CD4-positive, alpha-beta T cell treated with Interleukin-15 for 4 hours (primary cell): Measurements from ENCODE around the gene SETD9.

Experiments
- DNase-seq: peaks from one replicate; pipeline ENCODE4 v3.0.0-alpha.2; 2020; ENCODE audit warnings: low spot score

The SETD9 gene

DNA sequence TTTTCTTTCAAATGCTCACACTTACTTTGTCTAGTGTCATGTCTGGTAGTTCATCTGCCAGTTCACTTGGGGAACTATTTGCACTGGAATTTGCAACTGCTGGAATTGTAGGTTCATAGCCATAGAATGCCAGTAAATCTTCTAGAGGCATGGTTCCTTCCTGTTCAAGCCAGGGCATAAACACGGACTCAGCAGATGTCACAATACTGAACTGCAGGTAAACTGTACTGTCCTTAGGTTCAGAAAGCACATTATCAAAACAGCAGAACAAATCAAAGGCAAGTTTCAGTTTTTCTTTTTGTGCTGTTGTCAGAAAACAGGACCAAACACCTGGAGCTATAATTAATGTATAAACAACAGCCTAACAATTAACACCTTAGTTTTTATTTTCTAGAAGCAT lies 29.5 kb downstream of the SETD9 start:
- no peak for DNase-seq

DNA sequence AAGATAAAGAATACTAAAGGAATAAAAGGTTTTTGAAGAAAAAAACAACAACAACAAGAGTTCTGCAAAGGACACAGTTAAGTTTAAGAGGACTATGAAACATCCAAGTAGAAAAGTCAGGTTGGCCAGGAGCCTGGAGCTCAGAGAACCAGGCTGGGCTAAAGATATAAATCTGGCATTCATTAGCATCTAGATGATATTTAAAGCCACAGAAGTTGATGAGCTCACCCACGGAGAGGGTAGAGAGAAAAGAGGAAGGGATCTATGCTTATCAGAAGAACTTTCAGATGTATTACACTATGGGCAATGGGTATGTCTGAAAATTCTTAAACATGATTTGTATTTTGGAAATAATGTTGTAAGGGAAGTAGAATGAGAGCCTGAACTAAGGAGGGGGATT lies 32.6 kb downstream of the SETD9 start:
- DNase-seq = no peak

DNA sequence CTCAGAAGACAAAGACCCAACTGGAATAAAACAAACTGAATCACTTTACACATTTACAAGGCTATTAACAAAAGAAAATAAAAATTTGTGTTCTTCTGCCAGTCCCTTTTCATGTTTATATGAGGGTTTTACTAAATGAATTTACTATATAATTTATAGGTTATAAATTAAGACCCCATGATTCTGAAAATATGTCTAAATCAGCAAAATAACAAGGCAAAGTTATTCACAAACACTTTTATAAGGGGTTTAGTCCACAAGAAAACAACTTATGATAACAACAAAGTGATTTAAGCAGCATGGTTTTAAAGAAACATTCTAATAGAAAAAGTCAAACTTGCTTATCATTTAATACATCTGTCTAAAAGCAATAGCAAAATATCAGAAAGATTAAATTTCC lies 37.7 kb downstream of the SETD9 start:
- DNase-seq = no peak

DNA sequence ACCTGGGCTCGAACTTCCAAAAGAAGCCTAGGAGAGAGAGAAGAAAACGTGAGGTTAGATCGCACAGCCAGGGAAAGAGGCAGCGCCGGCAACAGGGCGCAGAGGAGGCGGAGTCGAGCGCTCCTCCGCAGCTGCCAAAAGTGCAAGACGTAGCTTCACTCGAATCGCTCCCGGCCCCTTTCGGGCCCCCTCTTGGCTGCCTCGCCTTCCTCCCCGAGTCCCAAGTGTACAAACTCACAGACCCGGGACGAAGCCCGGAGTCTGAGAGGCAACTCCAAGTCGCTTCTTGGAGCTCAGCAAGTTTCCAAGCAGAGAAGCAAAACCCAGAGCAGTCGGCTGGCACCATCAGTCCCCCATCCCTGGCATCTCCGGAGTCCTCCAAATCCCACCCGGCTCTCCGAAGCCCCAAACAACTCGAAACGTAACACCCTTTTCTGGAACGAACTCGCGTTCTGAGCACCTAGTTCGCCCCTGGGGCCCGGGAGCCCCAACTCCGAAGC lies 41.3 kb downstream of the SETD9 start:
- peak; percentile 38 for DNase-seq

DNA sequence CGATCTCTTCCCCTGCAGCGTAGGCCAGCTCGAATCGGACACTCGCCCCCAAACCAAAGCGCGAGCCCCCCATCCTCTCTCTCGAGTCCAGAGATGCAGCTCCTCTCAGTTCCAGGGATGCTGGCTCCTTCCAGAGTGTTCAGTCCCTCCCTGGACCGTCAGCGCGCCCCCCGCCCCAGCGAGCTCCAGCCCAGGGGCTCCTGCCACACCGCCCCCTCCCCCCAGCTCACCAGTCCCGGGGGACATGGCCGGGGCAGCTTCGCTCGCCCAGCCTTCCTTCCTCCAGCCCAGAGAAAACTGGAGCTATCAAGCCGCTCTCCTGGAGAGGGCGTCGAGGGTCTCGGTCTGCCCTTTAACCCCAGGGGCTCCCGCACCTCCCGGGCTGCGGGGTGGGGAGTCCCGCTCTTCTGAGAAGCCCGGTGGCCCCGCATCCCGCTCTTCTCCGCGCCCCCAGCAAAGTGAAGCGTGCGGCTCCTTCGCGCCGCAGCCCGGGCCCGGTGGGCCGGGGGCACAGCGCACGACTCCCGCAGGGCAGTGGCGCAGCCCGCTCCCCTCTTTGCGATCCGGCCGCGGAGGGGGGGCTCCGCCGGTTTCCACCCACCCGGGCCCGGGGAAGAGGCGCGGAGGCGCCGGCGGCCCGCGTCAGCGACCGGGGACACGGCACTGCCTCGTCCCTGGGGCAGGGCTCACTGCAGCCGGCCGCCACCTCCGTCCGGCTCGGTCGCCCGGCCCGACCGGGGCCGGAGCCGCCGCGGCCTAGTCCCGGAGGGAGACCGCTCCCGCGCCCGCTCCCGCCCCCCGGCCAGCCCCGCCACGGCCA lies 41.9 kb downstream of the SETD9 start:
- DNase-seq = no peak

DNA sequence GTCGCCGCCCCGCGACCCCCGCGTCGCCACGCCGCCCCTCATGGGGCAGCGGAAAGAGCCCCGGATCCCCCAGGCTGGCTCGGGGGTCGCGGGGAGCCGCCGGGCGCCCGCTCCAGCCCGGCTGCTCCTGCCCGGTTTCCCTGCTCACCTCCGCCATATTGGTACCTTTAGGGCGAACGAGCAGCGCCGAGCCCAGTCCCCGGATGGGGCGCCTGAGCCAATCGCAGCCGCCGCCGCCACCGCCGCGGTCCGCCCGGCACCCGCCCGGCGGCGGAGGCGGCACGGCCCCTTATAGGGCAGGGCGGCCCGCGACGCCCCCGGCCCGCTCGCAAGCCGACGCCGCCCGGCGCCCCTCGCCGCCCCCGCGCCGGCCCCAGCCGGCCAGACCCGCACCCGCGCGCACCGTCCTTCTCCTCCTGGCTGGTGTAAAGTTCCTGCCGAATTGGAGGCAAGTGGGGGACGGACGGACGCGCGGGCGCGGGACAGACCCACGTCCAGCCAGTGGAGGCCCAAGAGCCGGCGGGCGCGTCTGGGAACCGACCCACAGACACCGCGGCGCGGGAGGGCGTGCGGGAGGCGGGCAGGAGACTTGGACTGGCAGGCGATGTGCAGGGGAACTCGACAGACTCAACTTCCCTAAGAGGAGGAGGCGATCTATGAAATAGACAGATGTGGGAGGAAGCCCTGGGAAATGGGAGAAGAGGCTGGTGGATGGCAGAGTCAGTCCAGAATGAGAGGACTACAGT lies 42.7 kb downstream of the SETD9 start, which contains the start of gene MIER3:
TSS of gene MIER3 (minus strand) at position 178 of the 746 bp plus-strand sequence. CDS start at position 157, 21 bp downstream.
- DNase-seq = peak; percentile 77

DNA sequence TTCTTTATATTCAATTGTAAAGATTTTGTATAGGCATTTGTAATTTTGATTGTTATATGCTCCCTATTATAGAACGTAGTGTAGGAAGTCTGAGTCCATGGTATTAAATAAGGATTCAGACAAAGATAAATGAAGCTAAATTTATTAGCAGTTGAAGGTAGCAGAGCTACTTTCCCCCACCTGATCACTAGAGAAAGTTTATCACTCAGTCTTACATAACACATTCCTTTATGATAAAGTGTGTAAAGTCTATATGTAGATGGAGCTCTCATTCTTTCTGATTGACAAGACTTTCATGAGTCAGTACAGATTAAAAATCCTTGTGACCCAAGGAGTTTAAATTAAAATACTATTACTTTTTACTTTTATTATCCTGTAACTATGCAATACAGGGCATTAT lies 44.9 kb downstream of the SETD9 start:
- DNase-seq = no peak

DNA sequence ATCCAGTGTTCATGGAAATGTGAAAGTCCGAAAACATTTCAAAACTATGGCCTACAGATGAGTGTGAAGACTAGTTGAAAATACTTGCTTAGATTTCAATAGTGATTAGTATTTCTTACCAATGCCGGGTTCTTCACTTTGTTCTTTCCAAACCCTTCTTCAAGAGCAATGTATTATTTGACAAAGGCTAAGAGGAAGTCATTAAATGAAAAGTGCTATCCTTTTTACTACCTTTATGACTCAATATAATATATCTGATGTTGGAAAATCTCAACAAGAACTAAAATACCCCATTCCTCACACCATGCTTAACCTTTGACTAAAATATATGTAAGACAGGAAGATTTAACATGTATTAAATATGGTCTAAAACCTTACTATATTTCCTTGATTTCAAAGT lies 49.2 kb downstream of the SETD9 start:
- no peak for DNase-seq

DNA sequence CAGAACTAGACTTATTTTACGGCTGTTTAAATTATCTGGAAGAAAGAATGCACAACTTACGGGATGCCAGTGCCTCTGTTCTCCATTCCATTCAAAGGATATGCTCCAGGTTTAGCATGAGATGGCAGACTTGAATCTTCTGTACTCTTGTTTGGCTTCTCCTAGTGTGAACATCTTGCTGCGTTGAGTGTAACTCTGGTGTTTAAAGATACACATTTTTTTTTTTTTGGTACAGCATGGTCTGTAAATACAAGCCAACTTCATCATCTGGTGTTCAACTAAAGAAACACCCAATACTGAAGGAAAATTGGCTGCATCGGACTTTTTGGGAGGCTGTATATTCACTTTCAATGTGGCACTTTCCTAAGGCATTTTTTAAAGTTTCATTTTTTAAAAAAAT lies 49.9 kb downstream of the SETD9 start:
- DNase-seq = no peak

DNA sequence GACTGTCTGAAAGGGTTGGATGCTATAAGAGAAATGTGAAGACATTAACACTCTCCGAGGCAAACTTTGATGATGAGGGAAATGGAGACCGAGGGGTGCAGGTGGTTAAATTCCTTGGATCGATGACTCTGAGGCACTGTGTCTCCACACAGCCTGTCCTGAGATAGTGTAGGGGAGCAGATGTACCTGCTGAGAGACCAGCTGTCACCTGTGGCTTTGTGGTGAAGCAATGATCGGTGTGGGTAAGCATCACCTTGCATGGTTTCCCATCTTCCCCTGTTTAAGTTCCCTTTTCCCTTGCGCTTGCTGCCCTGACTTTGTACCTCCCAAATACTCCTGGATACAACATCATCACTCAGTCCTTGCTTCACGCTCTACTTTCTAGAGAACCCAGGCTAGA lies 52.4 kb downstream of the SETD9 start:
- DNase-seq = no peak

DNA sequence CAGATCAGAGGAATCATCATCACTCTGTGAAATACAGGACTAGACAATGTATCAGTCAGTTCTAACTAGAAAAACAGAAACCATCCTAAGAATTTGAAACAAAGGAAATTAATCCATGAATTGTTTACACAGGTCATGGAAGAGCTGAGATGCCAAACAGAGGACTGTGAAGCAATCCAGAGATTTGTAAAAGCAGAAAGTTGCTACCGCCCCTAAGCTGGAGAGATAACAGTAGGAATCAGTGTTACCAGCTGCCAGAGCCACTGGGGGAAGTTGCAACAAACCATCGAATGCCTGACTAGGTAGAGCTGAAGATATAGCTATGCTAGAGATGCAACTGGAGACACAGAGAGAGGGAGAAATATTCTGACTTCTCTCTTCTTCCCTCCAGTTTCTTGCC lies 52.9 kb downstream of the SETD9 start:
- DNase-seq = no peak

DNA sequence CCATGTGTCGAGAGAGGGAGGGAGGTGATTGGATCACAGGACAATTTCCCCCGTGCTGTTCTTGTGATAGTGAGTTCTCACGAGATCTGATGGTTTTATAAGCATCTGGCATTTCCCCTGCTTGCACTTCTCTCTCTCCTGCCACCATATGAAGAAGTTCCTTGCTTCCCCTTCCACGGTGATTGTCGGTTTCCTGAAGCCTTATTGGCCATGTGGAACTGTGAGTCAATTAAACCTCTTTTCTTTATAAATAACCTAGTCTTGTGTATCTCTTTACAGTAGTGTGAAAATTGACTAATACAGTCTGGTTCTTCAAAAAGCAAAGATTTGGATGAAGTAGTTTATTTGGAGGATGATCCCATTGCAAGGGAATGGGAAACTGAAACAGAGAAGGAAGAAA lies 53.9 kb downstream of the SETD9 start:
- DNase-seq = no peak

DNA sequence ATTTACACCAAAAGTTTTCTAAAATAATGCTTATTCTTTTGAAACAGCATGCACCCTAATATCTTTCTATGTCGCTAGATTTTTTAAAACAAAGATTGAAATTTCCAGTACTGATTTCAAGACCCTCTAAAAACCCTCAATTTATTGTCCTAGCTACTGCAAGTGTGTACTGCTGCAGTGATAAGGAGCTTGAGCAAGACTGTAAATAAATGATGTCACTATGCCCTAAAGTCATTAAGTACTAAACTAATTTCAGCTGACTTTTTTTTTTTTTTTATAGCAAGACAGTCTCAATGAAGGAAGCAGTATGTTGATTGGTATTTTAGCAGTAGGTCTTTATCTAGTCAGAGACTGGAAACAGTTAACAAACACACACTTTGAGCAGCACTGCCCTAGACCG lies 54.8 kb downstream of the SETD9 start:
- DNase-seq = no peak
